CD14-positive monocyte (primary cell): ENCODE results near the gene AFF1. TPM values are rescaled to one million over a fixed set of nuclear protein-coding genes. Genes with fewer than 3 reads are reported as not detected.

Experiments used
- DNase-seq, 3 donors: peaks; one replicate each; pipeline ENCODE4 v3.0.0-alpha.2; 2011 to 2022
- H2AFZ ChIP-seq: 2 replicates; pipeline ENCODE4 v1.6.0; 2012; ENCODE audit warnings: mild to moderate bottlenecking, low read depth, low read length, inconsistent platforms; ENCODE audit not compliant: insufficient read depth, poor library complexity, severe bottlenecking
- H3K27ac ChIP-seq, 2 donors: 1 replicate in 1 of 2; 2 replicates in 1 of 2; pipeline ENCODE4 v1.5.1; 2012 to 2013; ENCODE audit warnings: low read length in 2 of 2, control low read depth in 1 of 2, inconsistent platforms in 1 of 2, low read depth in 1 of 2, mild to moderate bottlenecking in 1 of 2
- H3K27me3 ChIP-seq, 2 donors: one replicate each; pipeline versions ENCODE4 v1.6.0 to v1.6.1; 2011 to 2013; ENCODE audit warnings: low read length in 2 of 2; ENCODE audit not compliant: control insufficient read depth in 2 of 2, insufficient read depth in 2 of 2
- H3K36me3 ChIP-seq, 2 donors: replicated peaks in 1 of 2; 1 replicate in 1 of 2; 2 replicates in 1 of 2; pipeline versions ENCODE4 v1.5.1 to v1.6.1; 2012 to 2013; ENCODE audit warnings: low read length in 2 of 2, control low read depth in 1 of 2, inconsistent platforms in 1 of 2, mild to moderate bottlenecking in 1 of 2; ENCODE audit not compliant: insufficient read depth in 2 of 2, control insufficient read depth in 1 of 2
- H3K4me1 ChIP-seq, 2 donors: 1 replicate in 1 of 2; 2 replicates in 1 of 2; pipeline versions ENCODE4 v1.5.1 to v1.6.1; 2012 to 2013; ENCODE audit warnings: low read length in 2 of 2, control low read depth in 1 of 2, inconsistent platforms in 1 of 2, mild to moderate bottlenecking in 1 of 2, moderate library complexity in 1 of 2; ENCODE audit not compliant: insufficient read depth in 2 of 2, control insufficient read depth in 1 of 2
- H3K4me2 ChIP-seq: replicated peaks from 2 replicates; pipeline ENCODE3; 2012; ENCODE audit warnings: low read length, moderate library complexity, mild to moderate bottlenecking; ENCODE audit not compliant: poor library complexity, severe bottlenecking; ENCODE audit errors: extremely low read depth
- H3K4me3 ChIP-seq, 3 experiments: fragments of 200-600 bp in 1 of 3; sonication (generic) in 1 of 3; replicated peaks in 1 of 3; 1 replicate in 2 of 3; 2 replicates in 1 of 3; pipeline ENCODE4 v1.5.1; 2011 to 2013; ENCODE audit warnings: low read length in 3 of 3, mild to moderate bottlenecking in 3 of 3, control low read depth in 2 of 3, low read depth in 2 of 3, inconsistent platforms in 1 of 3, moderate library complexity in 1 of 3
- H3K79me2 ChIP-seq: 2 replicates; pipeline ENCODE4 v1.6.0; 2012; ENCODE audit warnings: mild to moderate bottlenecking, control low read depth, inconsistent platforms, low read length, moderate library complexity; ENCODE audit not compliant: insufficient read depth
- H3K9ac ChIP-seq: 2 replicates; pipeline ENCODE4 v1.6.0; 2017; ENCODE audit warnings: low read length, mild to moderate bottlenecking; ENCODE audit not compliant: insufficient read depth, poor library complexity, severe bottlenecking
- H3K9me3 ChIP-seq, 2 donors: replicated peaks in 1 of 2; 1 replicate in 1 of 2; 2 replicates in 1 of 2; pipeline versions ENCODE4 v1.5.1 to v1.6.1; 2012 to 2013; ENCODE audit warnings: low read length in 2 of 2, control low read depth in 1 of 2; ENCODE audit not compliant: control insufficient read depth in 1 of 2, insufficient read depth in 1 of 2
- H4K20me1 ChIP-seq: 2 replicates; pipeline ENCODE4 v1.6.0; 2012; ENCODE audit warnings: mild to moderate bottlenecking, low read length, control low read depth, moderate library complexity; ENCODE audit not compliant: insufficient read depth
- H3K27ac Mint-ChIP-seq, 7 donors: one replicate each; pipeline ENCODE4 v1.8.0; 2020; ENCODE audit warnings: mild to moderate bottlenecking in 7 of 7, mixed read lengths in 7 of 7, moderate library complexity in 6 of 7, inconsistent platforms in 2 of 7
- H3K27me3 Mint-ChIP-seq, 3 donors: one replicate each; pipeline ENCODE4 v1.8.0; 2021 to 2022; ENCODE audit warnings: low read depth in 3 of 3, mild to moderate bottlenecking in 3 of 3, mixed read lengths in 3 of 3, moderate library complexity in 3 of 3, inconsistent platforms in 1 of 3
- H3K36me3 Mint-ChIP-seq, 2 donors: one replicate each; pipeline ENCODE4 v1.8.0; 2020; ENCODE audit warnings: mixed read lengths in 2 of 2, inconsistent platforms in 1 of 2, mild to moderate bottlenecking in 1 of 2
- H3K4me1 Mint-ChIP-seq: one replicate; pipeline ENCODE4 v1.8.0; 2020; ENCODE audit warnings: mild to moderate bottlenecking, mixed read lengths
- H3K4me3 Mint-ChIP-seq, 2 donors: one replicate each; pipeline ENCODE4 v1.8.0; 2020; ENCODE audit warnings: mild to moderate bottlenecking in 2 of 2, mixed read lengths in 2 of 2, moderate library complexity in 1 of 2
- H3K9me3 Mint-ChIP-seq, 7 donors: one replicate each; pipeline ENCODE4 v1.8.0; 2020 to 2022; ENCODE audit warnings: mixed read lengths in 7 of 7, mild to moderate bottlenecking in 6 of 7, moderate library complexity in 6 of 7, inconsistent platforms in 2 of 7
- CTCF ChIP-seq: fragments of 200-600 bp; IDR thresholded peaks from one replicate; pipeline ENCODE4 v1.8.0; 2022; ENCODE audit warnings: antibody characterized with exemption, mild to moderate bottlenecking
- WGBS: methylation state at CpG from one replicate; pipeline ENCODE4 v1.1.5; 2013; ENCODE audit warnings: missing lambda C conversion rate; ENCODE audit not compliant: insufficient coverage; 5-methylcytosine and 5-hydroxymethylcytosine counted together
- intact Hi-C, 2 donors: fragments of 100-400 bp; cut with micrococcal nuclease; formaldehyde crosslinking; loops; one replicate each; pipeline versions ENCODE4 v1.15.0 to v1.15.1; 2023
- polyA plus RNA-seq, 3 donors: library from polyadenylated mRNA; depleted of rRNA in 1 of 3; unstranded in 2 of 3; stranded (reverse) in 1 of 3; fragments of 300-500 nt in 2 of 3; fragments of >200 nt in 1 of 3; fragmentation: Illumina TruSeq in 2 of 3; gene quantifications; 1 replicate in 2 of 3; 2 replicates in 1 of 3; pipeline ENCODE4 v1.2.3, GENCODE V29; 2012 to 2021

AFF1 gene
- polyA plus RNA-seq, 3 donors, result 7.5 to 20.9 (median 16.3) TPM

DNA sequence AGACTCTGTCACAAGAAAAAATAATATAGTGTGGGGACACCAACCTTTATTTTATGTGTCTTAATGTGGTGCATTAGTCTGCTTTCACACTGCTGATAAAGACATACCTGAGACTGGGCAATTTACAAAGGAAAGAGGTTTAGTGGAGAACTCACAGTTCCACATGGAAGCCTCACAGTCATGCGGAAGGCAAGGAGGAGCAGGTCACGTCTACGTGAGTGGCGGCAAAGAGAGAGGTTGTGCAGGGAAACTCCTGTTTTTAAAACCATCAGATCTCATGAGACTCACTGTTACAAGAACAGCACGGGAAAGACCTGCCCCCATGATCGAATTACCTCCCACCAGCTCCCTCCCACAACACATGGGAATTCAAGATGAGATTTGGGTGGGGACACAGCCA lies 130.2 kb downstream of the AFF1 start:
- Histone ChIP-seq H4K20me1 (peaks cover 87% of the 10 kb centered on the region), H3K27ac (no peak overlapping the region), H3K4me1 (peaks cover 0 to 5% of the 10 kb centered on the region in 2 donors), H3K9me3 (no peaks in the 10 kb centered on the region), H3K4me2 (no peak overlapping the region), H3K9ac (no peak overlapping the region), H3K79me2 (peaks cover 85% of the 10 kb centered on the region), H3K36me3 (peaks cover 3 to 50% of the 10 kb centered on the region in 2 donors), H2AFZ (no peak overlapping the region), H3K4me3 (no peak overlapping the region), H3K27me3 (no peaks in the 10 kb centered on the region)
- WGBS, result 100% methylated on average over 2 of the region's 6 CpGs
- peaks cover 20 to 28% of the 10 kb centered on the region in 2 donors for H3K36me3 Mint-ChIP-seq
- intact Hi-C loops, result no loop called here
- H3K27ac Mint-ChIP-seq, result peak overlapping the region in 2 of 7 donors; percentile 54 to 66
- no peaks in the 10 kb centered on the region for H3K27me3 Mint-ChIP-seq
- H3K9me3 Mint-ChIP-seq, result peaks cover 0 to 2% (median 0%) of the 10 kb centered on the region in 7 donors
- no peak for DNase-seq
- H3K4me3 Mint-ChIP-seq, result no peak overlapping the region
- TF ChIP-seq CTCF, result no peak
- peaks cover 8% of the 10 kb centered on the region for H3K4me1 Mint-ChIP-seq

- DNase-seq, result no peak
- Histone ChIP-seq H3K36me3 (peaks cover 3 to 38% of the 10 kb centered on the region in 2 donors), H3K4me3 (no peak overlapping the region), H3K27ac (no peak overlapping the region), H3K79me2 (peaks cover 85% of the 10 kb centered on the region), H3K9me3 (no peaks in the 10 kb centered on the region), H3K4me2 (no peak overlapping the region), H3K27me3 (no peaks in the 10 kb centered on the region), H4K20me1 (peaks cover 79% of the 10 kb centered on the region), H3K4me1 (no peaks in the 10 kb centered on the region), H2AFZ (no peak overlapping the region), H3K9ac (no peak overlapping the region)
- Mint-ChIP-seq H3K4me3 (no peak overlapping the region), H3K27me3 (no peaks in the 10 kb centered on the region), H3K9me3 (peaks cover 0 to 2% (median 0%) of the 10 kb centered on the region in 7 donors), H3K27ac (peak overlapping the region in 1 of 7 donors; percentile 13), H3K36me3 (peaks cover 17 to 25% of the 10 kb centered on the region in 2 donors), H3K4me1 (peaks cover 4% of the 10 kb centered on the region)
- no peak for TF ChIP-seq CTCF
- WGBS, result no CpG with 5 or more reads among the region's 4 CpGs
- intact Hi-C loops, result no loop called here
Observed at GRCh38 chr4:87066403-87067123, 131.8 kb downstream of the AFF1 start.
